SK-N-SH (cell line): ENCODE results near the gene MTUS2. TPM values are rescaled to one million over a fixed set of nuclear protein-coding genes. Genes with fewer than 3 reads are reported as not detected.

Experiments used
- CTCF ChIA-PET: fragments of 300-600, 350-600 bp; formaldehyde crosslinking; extraction: SDS; loops from one replicate; lab custom pipeline; 2021; lab: Yijun Ruan, JAX
- POLR2A ChIA-PET: fragments of 350-600 bp; sonication (Branson Sonifier 250); formaldehyde crosslinking; extraction: SDS; loops from one replicate; lab custom pipeline; 2020; ENCODE audit warnings: antibody characterized with exemption, inconsistent platforms; lab: Yijun Ruan, JAX
- DNase-seq: peaks from one replicate; pipeline ENCODE4 v3.0.0; 2012
- H2AFZ ChIP-seq: fragments of 200-600 bp; sonication (generic); 2 replicates; pipeline ENCODE4 v1.8.1; 2016; ENCODE audit warnings: antibody characterized with exemption, mild to moderate bottlenecking, low read depth
- H3F3A ChIP-seq: fragments of 200-600 bp; sonication (generic); replicated peaks from 2 replicates; pipeline ENCODE3; 2016; ENCODE audit warnings: antibody characterized with exemption, mild to moderate bottlenecking; ENCODE audit not compliant: insufficient read depth
- H3K27ac ChIP-seq, 2 experiments: fragments of 200-500 bp in 1 of 2; fragments of 200-600 bp in 1 of 2; sonication (Bioruptor generic) in 1 of 2; sonication (generic), shearing (Covaris generic) in 1 of 2; 2 replicates each; pipeline versions ENCODE4 v1.5.1 to v1.6.1; 2014 to 2016; ENCODE audit warnings: low read depth in 2 of 2, inconsistent platforms in 1 of 2, low read length in 1 of 2, mild to moderate bottlenecking in 1 of 2, mixed read lengths in 1 of 2
- H3K27me3 ChIP-seq: fragments of 200-600 bp; sonication (generic), shearing (Covaris generic); 2 replicates; pipeline ENCODE4 v1.6.1; 2016; ENCODE audit warnings: mixed run types; ENCODE audit not compliant: insufficient read depth
- H3K36me3 ChIP-seq, 2 experiments: fragments of 200-500 bp in 1 of 2; fragments of 200-600 bp in 1 of 2; sonication (Bioruptor generic) in 1 of 2; sonication (generic) in 1 of 2; replicated peaks in 1 of 2; 2 replicates each; pipeline versions ENCODE3 to v1.5.1; 2014 to 2016; ENCODE audit warnings: low read length in 1 of 2, mild to moderate bottlenecking in 1 of 2; ENCODE audit not compliant: insufficient read depth in 2 of 2, control insufficient read depth in 1 of 2
- H3K4me1 ChIP-seq, 2 experiments: fragments of 200-500 bp in 1 of 2; fragments of 200-600 bp in 1 of 2; sonication (Bioruptor generic) in 1 of 2; sonication (generic), shearing (Covaris generic) in 1 of 2; 2 replicates each; pipeline versions ENCODE4 v1.5.1 to v1.6.1; 2014 to 2016; ENCODE audit warnings: low read depth in 1 of 2, low read length in 1 of 2, mixed run types in 1 of 2; ENCODE audit not compliant: insufficient read depth in 2 of 2, control insufficient read depth in 1 of 2
- H3K4me2 ChIP-seq: fragments of 200-600 bp; sonication (generic), shearing (Covaris generic); 2 replicates; pipeline ENCODE4 v1.6.1; 2017; ENCODE audit warnings: mixed run types
- H3K4me3 ChIP-seq, 2 experiments: fragments of 200-500 bp in 1 of 2; fragments of 200-600 bp in 1 of 2; sonication (Bioruptor generic) in 1 of 2; sonication (generic), shearing (Covaris generic) in 1 of 2; 2 replicates each; pipeline versions ENCODE4 v1.5.1 to v1.8.1; 2014 to 2016; ENCODE audit warnings: low read depth in 2 of 2, inconsistent platforms in 1 of 2, low read length in 1 of 2, mild to moderate bottlenecking in 1 of 2, mixed read lengths in 1 of 2, moderate library complexity in 1 of 2
- H3K79me2 ChIP-seq: fragments of 200-600 bp; sonication (generic); 2 replicates; pipeline ENCODE4 v1.8.1; 2017; ENCODE audit warnings: mild to moderate bottlenecking; ENCODE audit not compliant: insufficient read depth
- H3K9ac ChIP-seq: fragments of 200-600 bp; sonication (generic); 2 replicates; pipeline ENCODE4 v1.6.1; 2017; ENCODE audit warnings: mixed run types
- H3K9me2 ChIP-seq: fragments of 200-600 bp; sonication (generic); 2 replicates; pipeline ENCODE4 v1.6.1; 2017; ENCODE audit warnings: mixed run types
- H3K9me3 ChIP-seq: fragments of 200-600 bp; sonication (generic); 2 replicates; pipeline ENCODE4 v1.6.1; 2017; ENCODE audit warnings: mixed run types, mild to moderate bottlenecking, moderate library complexity
- H4K20me1 ChIP-seq: fragments of 200-600 bp; sonication (generic); 2 replicates; pipeline ENCODE4 v1.6.1; 2017; ENCODE audit warnings: mild to moderate bottlenecking, mixed run types; ENCODE audit not compliant: insufficient read depth
- ELF1 ChIP-seq: IDR thresholded peaks from 2 replicates; pipeline ENCODE4 v1.4.0; 2012
- EP300 ChIP-seq, 2 experiments: IDR thresholded peaks; 2 replicates each; pipeline versions ENCODE4 v1.4.0 to v1.6.1; 2012; ENCODE audit warnings: borderline replicate concordance in 1 of 2, low read depth in 1 of 2, low read length in 1 of 2
- IRF3 ChIP-seq: fragments of 150-350 bp; IDR thresholded peaks from 2 replicates; pipeline ENCODE4 v1.6.1; 2016; ENCODE audit warnings: mild to moderate bottlenecking, low read depth, low read length
- JUND ChIP-seq: IDR thresholded peaks from 2 replicates; pipeline ENCODE4 v1.4.0; 2012
- MEF2A ChIP-seq: IDR thresholded peaks from 2 replicates; pipeline ENCODE4 v1.4.0; 2012; ENCODE audit warnings: low read depth, borderline replicate concordance
- MXI1 ChIP-seq: IDR thresholded peaks from 2 replicates; pipeline ENCODE4 v1.6.1; 2012; ENCODE audit warnings: mild to moderate bottlenecking, low read depth, low read length, improper control_type of control experiment
- NFIC ChIP-seq: IDR thresholded peaks from 2 replicates; pipeline ENCODE4 v1.4.0; 2012; ENCODE audit warnings: borderline replicate concordance
- POLR2AphosphoS5 ChIP-seq: IDR thresholded peaks from 2 replicates; pipeline ENCODE4 v1.6.1; 2012; ENCODE audit warnings: low read depth, low read length
- RAD21 ChIP-seq: IDR thresholded peaks from 2 replicates; pipeline ENCODE4 v1.6.1; 2012; ENCODE audit warnings: mild to moderate bottlenecking, low read length
- REST ChIP-seq: IDR thresholded peaks from 2 replicates; pipeline ENCODE4 v1.6.1; 2012; ENCODE audit warnings: mild to moderate bottlenecking, low read depth, low read length, moderate library complexity
- RXRA ChIP-seq: IDR thresholded peaks from 2 replicates; pipeline ENCODE4 v1.4.0; 2012; ENCODE audit warnings: low read depth, mild to moderate bottlenecking, borderline replicate concordance
- SIN3A ChIP-seq: IDR thresholded peaks from 2 replicates; pipeline ENCODE4 v1.6.1; 2012; ENCODE audit warnings: low read depth, mild to moderate bottlenecking, low read length, moderate library complexity, borderline replicate concordance
- TCF12 ChIP-seq: IDR thresholded peaks from 2 replicates; pipeline ENCODE4 v1.4.0; 2012
- TEAD4 ChIP-seq: IDR thresholded peaks from 2 replicates; pipeline ENCODE4 v1.4.0; 2012; ENCODE audit warnings: mild to moderate bottlenecking, borderline replicate concordance; ENCODE audit not compliant: insufficient read depth
- USF2 ChIP-seq: fragments of 150-350 bp; IDR thresholded peaks from 2 replicates; pipeline ENCODE4 v1.6.1; 2017; ENCODE audit warnings: antibody characterized with exemption, low read length, low read depth, borderline replicate concordance
- YY1 ChIP-seq: IDR thresholded peaks from 2 replicates; pipeline ENCODE4 v1.4.0; 2012; ENCODE audit warnings: low read depth, mild to moderate bottlenecking
- ZBTB33 ChIP-seq: IDR thresholded peaks from 2 replicates; pipeline ENCODE4 v1.4.0; 2012; ENCODE audit warnings: low read depth, borderline replicate concordance
- WGBS: methylation state at CpG from one replicate; pipeline ENCODE4 v1.1.6; 2017; ENCODE audit warnings: low lambda C conversion rate; 5-methylcytosine and 5-hydroxymethylcytosine counted together
- polyA plus RNA-seq, 3 experiments: library from polyadenylated mRNA; depleted of rRNA; stranded (reverse); fragments of >200 nt; gene quantifications; 2 replicates each; pipeline ENCODE4 v1.2.3, GENCODE V29; 2012

MTUS2 gene
- polyA plus RNA-seq, 1 of the 3 experiments (the other 2 are of a cell fraction), result 1.7 TPM

- WGBS, result 2% methylated on average over 4 of the region's 4 CpGs
These were observed 230.6 kb downstream of the MTUS2 start for GRCh38 chr13:29050719-29051118.

More at GRCh38 chr13:29050719-29051118, 230.6 kb downstream of the MTUS2 start:
- no peaks in the 10 kb centered on the region for H3K9me3 ChIP-seq
- no peak overlapping the region for H3K4me2 ChIP-seq
- no peak for TF ChIP-seq MXI1
- TF ChIP-seq MEF2A, result no peak
- TF ChIP-seq REST, result no peak
- TF ChIP-seq ZBTB33, result no peak
- TF ChIP-seq IRF3, result no peak
- no peak for TF ChIP-seq SIN3A
- TF ChIP-seq USF2, result no peak
- no peak for TF ChIP-seq NFIC
- no peak for TF ChIP-seq RXRA
- TF ChIP-seq YY1, result no peak
- TF ChIP-seq EP300 (IDR thresholded peaks at IDR 0.05; ENCODE audit: borderline replicate concordance in 1 of 2, low read depth in 1 of 2, low read length in 1 of 2), result no peak
- no peak for TF ChIP-seq TCF12
- TF ChIP-seq ELF1, result no peak
- TF ChIP-seq JUND, result no peak
- no peak for TF ChIP-seq RAD21
- no peak for TF ChIP-seq POLR2AphosphoS5
- TF ChIP-seq TEAD4, result no peak
- ChIA-PET POLR2A (no interaction called here), CTCF (no interaction called here)
- no peaks in the 10 kb centered on the region for H3K4me1 ChIP-seq
- H3F3A ChIP-seq, result no peaks in the 10 kb centered on the region
- H3K27ac ChIP-seq, result no peak overlapping the region
- DNase-seq, result no peak
- H3K79me2 ChIP-seq, result no peaks in the 10 kb centered on the region
- H3K4me3 ChIP-seq, result no peak overlapping the region
- no peaks in the 10 kb centered on the region for H3K27me3 ChIP-seq
- no peaks in the 10 kb centered on the region for H4K20me1 ChIP-seq
- no peak overlapping the region for H3K9ac ChIP-seq
- no peaks in the 10 kb centered on the region for H3K36me3 ChIP-seq
- H3K9me2 ChIP-seq, result no peaks in the 10 kb centered on the region
- no peak overlapping the region for H2AFZ ChIP-seq
